Common myeloid progenitor, CD34-positive (primary cell): ENCODE measurements around the gene CYLD.
A peak's percentile ranks its signal among the peaks of the same experiment; 100 is the strongest.

Source experiments
- CTCF ChIA-PET: fragments of 350-600 bp; sonication (Branson Sonifier 250); formaldehyde crosslinking; loops from one replicate; lab custom pipeline; 2021; ENCODE audit warnings: antibody characterized with exemption; lab: Charles Lee
- POLR2A ChIA-PET: fragments of 350-600 bp; sonication (Branson Sonifier 250); formaldehyde crosslinking; loops from one replicate; lab custom pipeline; 2021; ENCODE audit warnings: antibody characterized with exemption; lab: Charles Lee
- DNase-seq, 3 donors: peaks; one replicate each; pipeline versions ENCODE4 v3.0.0 to v3.0.0-alpha.2; 2013
- H3K27ac ChIP-seq, 2 experiments: 1 replicate in 1 of 2; 2 replicates in 1 of 2; pipeline ENCODE4 v1.7.0; 2013; ENCODE audit warnings: inconsistent platforms in 2 of 2, low read length in 2 of 2, mild to moderate bottlenecking in 2 of 2, low read depth in 1 of 2, moderate library complexity in 1 of 2; ENCODE audit not compliant: severe bottlenecking in 2 of 2, insufficient read depth in 1 of 2, poor library complexity in 1 of 2
- H3K27me3 ChIP-seq, 5 experiments: replicated peaks in 2 of 5; 1 replicate in 3 of 5; 2 replicates in 2 of 5; pipeline versions ENCODE4 v1.6.1 to v1.7.0; 2013; ENCODE audit warnings: low read length in 4 of 5, mild to moderate bottlenecking in 2 of 5, moderate library complexity in 2 of 5, inconsistent platforms in 1 of 5; ENCODE audit not compliant: insufficient read depth in 5 of 5, control insufficient read depth in 4 of 5
- H3K36me3 ChIP-seq, 4 experiments: 1 replicate in 2 of 4; 2 replicates in 2 of 4; pipeline versions ENCODE4 v1.6.1 to v1.7.0; 2013; ENCODE audit warnings: low read length in 3 of 4, control low read depth in 1 of 4, mild to moderate bottlenecking in 1 of 4; ENCODE audit not compliant: control insufficient read depth in 4 of 4, insufficient read depth in 4 of 4
- H3K4me1 ChIP-seq, 4 experiments: 1 replicate in 3 of 4; 2 replicates in 1 of 4; pipeline versions ENCODE4 v1.6.1 to v1.7.1; 2013; ENCODE audit warnings: low read length in 3 of 4, mild to moderate bottlenecking in 3 of 4, control low read depth in 1 of 4, inconsistent platforms in 1 of 4, moderate library complexity in 1 of 4; ENCODE audit not compliant: control insufficient read depth in 4 of 4, insufficient read depth in 4 of 4; ENCODE audit errors: control extremely low read depth in 1 of 4
- H3K4me3 ChIP-seq, 7 experiments: 1 replicate in 4 of 7; 2 replicates in 3 of 7; pipeline versions ENCODE4 v1.5.1 to v1.7.0; 2013; ENCODE audit warnings: mild to moderate bottlenecking in 7 of 7, low read length in 6 of 7, moderate library complexity in 6 of 7, inconsistent platforms in 2 of 7, low read depth in 2 of 7, control low read depth in 1 of 7; ENCODE audit not compliant: insufficient read depth in 4 of 7, control insufficient read depth in 1 of 7; ENCODE audit errors: extremely low read depth in 1 of 7
- H3K9me3 ChIP-seq, 5 experiments: 1 replicate in 4 of 5; 2 replicates in 1 of 5; pipeline versions ENCODE4 v1.6.1 to v1.7.1; 2013; ENCODE audit warnings: low read length in 4 of 5, mild to moderate bottlenecking in 2 of 5, inconsistent platforms in 1 of 5, low read depth in 1 of 5, moderate library complexity in 1 of 5; ENCODE audit not compliant: control insufficient read depth in 4 of 5, insufficient read depth in 2 of 5; ENCODE audit errors: control extremely low read depth in 1 of 5
- WGBS: methylation state at CpG from one replicate; pipeline ENCODE4 v1.1.5; 2013; ENCODE audit not compliant: insufficient coverage; 5-methylcytosine and 5-hydroxymethylcytosine counted together

CYLD gene

DNA sequence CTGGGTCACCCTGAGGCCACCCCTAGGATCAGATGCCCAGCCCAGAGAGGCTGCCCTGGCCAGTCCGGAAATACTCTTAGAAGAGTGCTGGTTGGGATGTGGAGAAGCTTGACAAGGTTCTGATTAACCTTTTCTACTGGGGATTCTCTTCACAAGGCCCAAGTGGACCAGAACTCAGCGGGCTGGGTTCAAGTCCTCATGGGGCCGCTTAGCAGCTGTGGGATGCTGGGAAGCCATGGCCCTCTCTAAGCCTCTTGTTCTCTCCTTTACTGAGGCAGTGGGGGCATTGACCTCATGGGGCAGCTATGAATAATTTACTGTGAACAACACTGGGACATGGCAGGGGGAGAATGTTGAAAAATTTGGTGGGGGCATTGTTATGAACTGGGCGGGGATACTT, 92.8 kb downstream of the CYLD start:
- WGBS: 100% methylated on average over 2 of the region's 4 CpGs
- Histone ChIP-seq H3K36me3 (no peaks in the 10 kb centered on the region), H3K9me3 (peaks cover 0 to under 1% (median 0%) of the 10 kb centered on the region in 5 experiments), H3K27me3 (peaks cover 0 to 6% (median 0%) of the 10 kb centered on the region in 5 experiments), H3K4me3 (no peak overlapping the region), H3K4me1 (peaks cover 0 to 7% (median 0%) of the 10 kb centered on the region in 4 experiments), H3K27ac (no peak overlapping the region)
- DNase-seq: no peak
- ChIA-PET POLR2A (interaction anchor here (0.7 kb wide), 1 partner anchor 23 kb away, joined by 3 read pairs; no protein-coding TSS in a partner anchor), CTCF (interaction anchor here (0.8 to 1.5 kb wide), 3 partner anchors 9 to 140 kb away, joined by 3 to 6 read pairs (median 5); no protein-coding TSS in a partner anchor)

DNA sequence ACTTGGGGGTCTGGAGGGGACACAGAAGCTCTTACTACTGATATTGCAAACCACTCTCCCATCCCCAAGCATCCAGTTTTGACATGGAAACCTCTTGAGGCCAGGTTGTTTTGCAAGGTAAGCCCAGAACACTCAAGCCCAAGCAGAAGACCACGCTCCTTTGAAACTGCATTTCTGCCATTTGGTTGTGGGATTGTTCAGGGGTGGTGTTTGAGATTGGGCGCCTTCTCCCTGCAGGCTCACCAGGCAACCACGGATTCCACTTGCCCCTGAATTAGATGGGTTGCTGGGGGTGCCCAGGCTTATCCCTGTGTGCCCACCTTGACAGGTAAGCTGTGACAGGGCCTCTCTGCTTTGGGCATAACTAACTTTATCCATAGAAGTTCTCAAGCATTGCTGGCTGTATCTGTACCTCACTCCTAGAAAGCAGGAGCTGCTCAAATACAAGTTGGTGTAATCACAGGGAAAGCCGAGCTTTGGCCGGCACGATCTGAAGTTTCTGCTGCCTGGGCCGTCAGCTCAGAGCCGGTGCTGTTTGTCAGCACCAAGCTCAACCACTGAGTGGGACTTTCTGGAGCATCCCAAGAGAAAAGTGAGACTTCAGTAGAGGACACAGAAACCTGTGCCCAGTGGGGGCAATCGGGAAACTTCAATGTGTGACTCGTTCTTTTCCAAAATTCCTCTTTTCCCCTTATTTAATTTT, 93.6 kb downstream of the CYLD start:
- H3K27ac ChIP-seq: no peak overlapping the region
- ChIA-PET CTCF (interaction anchor here (0.8 to 1.6 kb wide), 4 partner anchors 10 to 141 kb away, joined by 3 to 6 read pairs (median 4); no protein-coding TSS in a partner anchor), POLR2A (no interaction called here)
- H3K27me3 ChIP-seq: peaks cover 0 to 9% (median 0%) of the 10 kb centered on the region in 5 experiments
- no peak for DNase-seq
- peaks cover 0 to 14% (median 2%) of the 10 kb centered on the region in 4 experiments for H3K4me1 ChIP-seq
- no peak overlapping the region for H3K4me3 ChIP-seq
- no peaks in the 10 kb centered on the region for H3K36me3 ChIP-seq
- H3K9me3 ChIP-seq: no peaks in the 10 kb centered on the region
- 98% methylated on average over 10 of the region's 10 CpGs for WGBS

DNA sequence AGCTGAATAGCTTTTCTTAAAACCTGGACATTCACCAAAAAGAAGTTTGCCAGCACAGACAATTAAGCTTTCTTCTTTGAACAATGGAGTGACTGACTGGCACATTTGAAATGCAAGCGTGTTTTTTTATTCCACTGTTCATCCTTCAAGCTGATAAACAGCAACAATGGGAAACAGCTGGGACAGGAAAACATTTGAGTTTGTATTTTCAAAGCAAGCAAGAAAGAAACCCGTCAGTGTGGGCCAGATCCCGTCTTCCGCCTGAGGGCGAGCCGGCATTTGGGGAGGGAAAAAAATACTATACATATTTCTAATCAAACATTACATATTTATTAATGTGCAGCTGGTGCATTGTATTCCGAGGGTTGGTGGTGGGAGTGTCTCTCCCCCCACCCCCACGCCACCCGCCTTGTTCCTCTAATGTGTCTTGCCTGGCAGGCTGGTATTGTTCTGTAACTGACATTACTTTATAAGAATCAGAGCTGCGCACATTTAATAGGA, 94.3 kb downstream of the CYLD start:
- H3K27me3 ChIP-seq: peaks cover 0 to 11% (median 0%) of the 10 kb centered on the region in 5 experiments
- no peak for DNase-seq
- H3K4me3 ChIP-seq: no peak overlapping the region
- no peaks in the 10 kb centered on the region for H3K36me3 ChIP-seq
- POLR2A ChIA-PET: no interaction called here
- 70% methylated on average over 2 of the region's 10 CpGs for WGBS
- H3K27ac ChIP-seq: no peak overlapping the region
- H3K4me1 ChIP-seq: peaks cover 0 to 18% (median 7%) of the 10 kb centered on the region in 4 experiments
- no peaks in the 10 kb centered on the region for H3K9me3 ChIP-seq
- CTCF ChIA-PET: interaction anchor here (1.2 to 1.6 kb wide), 4 partner anchors 26 to 89 kb away, joined by 3 to 6 read pairs (median 4); no protein-coding TSS in a partner anchor

DNA sequence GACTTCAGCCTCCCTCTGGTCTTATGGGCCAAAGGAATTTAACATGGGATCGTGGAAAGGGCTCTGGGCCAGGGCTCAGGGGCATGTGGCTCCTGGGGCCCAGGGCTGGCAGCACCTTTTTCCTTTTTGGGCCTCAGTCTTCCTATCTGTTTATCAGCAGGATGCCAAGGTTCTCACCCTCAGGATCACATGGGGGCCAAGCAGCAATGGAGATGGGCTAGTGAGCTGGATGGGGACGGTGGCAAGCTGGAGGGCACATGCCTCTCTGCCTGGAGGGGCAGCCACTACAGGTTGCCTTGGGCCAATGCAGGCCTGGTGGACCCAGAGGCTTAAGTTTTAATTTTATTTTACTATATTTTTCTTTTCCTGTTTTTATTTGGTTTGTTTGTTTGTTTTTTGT, 95.4 kb downstream of the CYLD start:
- WGBS: 100% methylated on average over 1 of the region's 2 CpGs
- H3K27ac ChIP-seq: no peak overlapping the region
- no peaks in the 10 kb centered on the region for H3K9me3 ChIP-seq
- no peak overlapping the region for H3K4me3 ChIP-seq
- H3K27me3 ChIP-seq: peaks cover 0 to 18% (median 0%) of the 10 kb centered on the region in 5 experiments
- H3K36me3 ChIP-seq: no peaks in the 10 kb centered on the region
- no peak for DNase-seq
- H3K4me1 ChIP-seq: peaks cover 0 to 29% (median 17%) of the 10 kb centered on the region in 4 experiments
- ChIA-PET CTCF (interaction anchor here (1.2 to 1.6 kb wide), 3 partner anchors 27 to 90 kb away, joined by 3 to 6 read pairs (median 3); no protein-coding TSS in a partner anchor), POLR2A (no interaction called here)

DNA sequence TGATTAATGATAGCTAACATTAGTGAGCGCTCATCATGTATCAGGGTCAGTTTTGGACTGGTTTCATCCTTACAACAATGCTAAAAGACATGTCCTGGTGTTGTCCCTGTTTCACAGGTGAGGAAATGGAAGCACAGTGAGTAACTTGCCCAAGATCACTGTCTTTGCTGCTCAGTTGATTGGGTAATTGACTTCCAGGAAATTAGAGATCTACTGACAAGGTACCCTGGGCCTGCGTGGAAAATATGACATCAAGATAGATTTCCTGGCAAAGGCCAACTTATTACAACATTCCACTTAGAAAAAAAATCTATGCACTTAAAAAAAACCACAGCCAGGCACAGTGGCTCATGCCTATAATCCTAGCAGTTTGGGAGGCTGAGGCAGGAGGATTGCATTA, 96.3 kb downstream of the CYLD start:
- no peak for DNase-seq
- no peak overlapping the region for H3K27ac ChIP-seq
- ChIA-PET POLR2A (no interaction called here), CTCF (no interaction called here)
- peaks cover 0 to 18% (median 0%) of the 10 kb centered on the region in 5 experiments for H3K27me3 ChIP-seq
- 69% methylated on average over 2 of the region's 2 CpGs for WGBS
- no peaks in the 10 kb centered on the region for H3K36me3 ChIP-seq
- H3K9me3 ChIP-seq: no peaks in the 10 kb centered on the region
- peaks cover 0 to 38% (median 24%) of the 10 kb centered on the region in 4 experiments for H3K4me1 ChIP-seq
- H3K4me3 ChIP-seq: no peak overlapping the region

DNA sequence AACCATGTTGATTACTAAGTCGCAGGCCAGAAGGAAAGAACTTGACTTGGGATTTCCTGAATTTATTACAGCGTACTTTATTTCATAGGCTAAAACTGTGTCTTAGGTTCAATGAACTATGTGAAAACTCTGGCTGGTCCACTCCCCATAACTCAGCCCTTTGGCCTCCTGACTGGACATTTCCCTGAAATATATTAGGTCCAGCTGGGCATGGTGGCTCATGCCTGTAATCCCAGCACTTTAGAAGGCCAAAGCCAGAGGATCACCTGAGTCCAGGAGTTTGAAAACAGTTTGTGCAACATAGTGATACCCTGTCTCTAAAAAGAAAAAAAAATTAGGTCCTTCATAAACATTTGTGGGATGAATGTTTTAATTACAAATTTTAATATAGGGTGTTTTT, 97.0 kb downstream of the CYLD start:
- DNase-seq: no peak
- ChIA-PET CTCF (no interaction called here), POLR2A (no interaction called here)
- peaks cover 0 to 18% (median 0%) of the 10 kb centered on the region in 5 experiments for H3K27me3 ChIP-seq
- H3K9me3 ChIP-seq: no peaks in the 10 kb centered on the region
- H3K36me3 ChIP-seq: no peaks in the 10 kb centered on the region
- peaks cover 0 to 38% (median 24%) of the 10 kb centered on the region in 4 experiments for H3K4me1 ChIP-seq
- 100% methylated on average over 2 of the region's 2 CpGs for WGBS
- H3K27ac ChIP-seq: no peak overlapping the region
- H3K4me3 ChIP-seq: no peak overlapping the region

DNA sequence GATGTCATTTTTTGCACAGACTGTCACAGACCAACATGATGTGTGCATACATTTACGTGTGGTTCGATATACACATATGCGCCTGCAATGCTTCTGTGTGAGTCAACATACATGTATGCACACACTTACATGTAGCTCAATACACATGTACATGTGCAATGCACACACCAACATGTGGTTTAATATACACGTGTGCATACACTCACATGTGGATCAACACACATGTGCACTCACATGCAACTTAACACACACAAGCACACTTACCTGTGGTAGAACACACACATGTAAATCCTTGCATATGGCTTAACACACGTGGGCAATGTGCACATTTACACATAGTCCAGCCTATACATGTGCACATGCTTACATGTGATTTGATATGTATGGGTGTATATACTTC, 97.5 kb downstream of the CYLD start:
- Histone ChIP-seq H3K27ac (no peak overlapping the region), H3K4me3 (no peak overlapping the region), H3K9me3 (no peaks in the 10 kb centered on the region), H3K4me1 (peaks cover 0 to 38% (median 24%) of the 10 kb centered on the region in 4 experiments), H3K36me3 (no peaks in the 10 kb centered on the region), H3K27me3 (peaks cover 0 to 18% (median 0%) of the 10 kb centered on the region in 5 experiments)
- WGBS: 100% methylated on average over 4 of the region's 5 CpGs
- CTCF ChIA-PET: no interaction called here
- DNase-seq: peak in 1 of 3 donors; percentile 13
- POLR2A ChIA-PET: no interaction called here
